ENCODE data around the gene SLK.
A peak's percentile ranks its signal among the peaks of the same experiment; 100 is the strongest.

Gene SLK

DNA sequence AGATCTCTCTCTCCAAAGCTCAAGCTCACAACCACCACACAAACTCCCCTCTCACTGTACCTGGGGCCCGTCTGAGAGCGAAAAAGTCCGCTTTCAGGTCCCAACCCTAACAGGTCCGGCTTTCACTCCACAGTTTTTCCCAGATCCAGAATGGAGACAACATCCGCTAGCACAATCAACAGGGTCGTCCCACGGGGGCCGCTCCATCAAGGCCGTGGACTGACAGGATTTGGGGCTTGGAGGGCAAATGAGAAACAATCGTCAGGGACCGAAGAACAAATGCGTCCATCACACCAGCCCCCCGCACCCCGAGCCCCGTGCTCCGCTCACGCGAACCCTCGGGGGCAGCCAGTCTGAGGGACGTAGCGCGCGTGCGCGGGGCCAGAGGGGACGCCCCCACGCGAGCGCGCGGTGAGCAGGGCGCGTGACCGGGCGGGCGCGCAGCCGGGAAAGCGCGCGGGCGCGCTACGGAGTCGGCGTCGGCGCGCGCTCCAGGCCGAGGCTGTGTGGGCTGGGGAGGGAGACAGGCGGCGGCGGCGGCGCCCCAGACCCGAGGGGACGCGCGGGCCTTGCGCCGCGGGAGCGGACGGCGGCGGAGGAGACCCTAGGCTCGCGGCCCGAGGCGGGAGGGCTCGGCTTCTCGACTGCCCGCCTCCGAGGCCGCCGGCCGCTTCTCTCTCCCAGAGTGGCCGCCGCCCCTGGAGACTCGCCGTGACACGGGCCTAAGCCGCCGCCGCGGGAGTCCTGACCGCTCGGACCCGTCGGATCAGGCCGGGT lies at the start of gene SLK:
SLK (plus strand) TSS at position 470 of the 777 bp plus-strand sequence. CDS start 606 bp downstream, outside the sequence.
- peak; percentile 67 to 70 for DNase-seq (ENCODE audit: low read depth in 2 of 2, low spot score in 1 of 2)

DNA sequence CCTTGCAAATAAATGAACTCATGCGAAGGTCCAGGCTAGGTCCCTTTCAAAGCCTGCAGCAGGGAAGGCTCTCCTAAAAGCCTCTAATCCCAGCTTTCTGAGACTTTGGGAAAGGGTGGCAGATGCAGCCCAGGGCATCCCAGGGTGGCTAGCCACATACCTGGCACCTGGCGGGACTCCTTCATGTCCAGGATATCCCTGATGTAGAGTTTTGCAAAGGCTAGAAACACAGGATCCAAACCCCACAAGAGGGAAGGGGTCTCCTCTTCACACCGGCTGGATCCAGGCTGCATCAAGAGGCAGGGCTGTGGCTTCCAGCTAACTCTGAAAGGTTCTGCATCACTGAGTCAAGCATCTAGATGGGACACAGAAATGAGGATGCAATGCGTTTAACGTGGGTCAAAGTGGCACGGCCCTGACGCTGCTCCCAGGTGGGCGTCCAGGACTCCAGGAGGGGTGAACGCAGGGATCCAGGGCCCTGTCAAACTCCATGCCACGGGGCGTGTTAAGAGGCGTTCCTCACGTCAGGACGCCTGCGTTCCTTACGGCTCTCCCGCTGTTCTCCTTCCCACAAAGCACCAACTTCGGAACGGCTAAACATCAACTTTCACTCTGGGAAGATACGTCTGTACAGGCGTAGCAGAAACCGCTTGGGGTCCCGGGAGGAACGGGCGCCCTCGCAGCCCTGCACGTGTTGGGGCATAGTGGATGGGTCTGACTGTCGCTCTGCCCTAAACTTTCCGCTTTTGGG lies 49.5 kb upstream of the SLK start:
- no peak for DNase-seq (ENCODE audit: low read depth in 2 of 2, low spot score in 1 of 2)

DNA sequence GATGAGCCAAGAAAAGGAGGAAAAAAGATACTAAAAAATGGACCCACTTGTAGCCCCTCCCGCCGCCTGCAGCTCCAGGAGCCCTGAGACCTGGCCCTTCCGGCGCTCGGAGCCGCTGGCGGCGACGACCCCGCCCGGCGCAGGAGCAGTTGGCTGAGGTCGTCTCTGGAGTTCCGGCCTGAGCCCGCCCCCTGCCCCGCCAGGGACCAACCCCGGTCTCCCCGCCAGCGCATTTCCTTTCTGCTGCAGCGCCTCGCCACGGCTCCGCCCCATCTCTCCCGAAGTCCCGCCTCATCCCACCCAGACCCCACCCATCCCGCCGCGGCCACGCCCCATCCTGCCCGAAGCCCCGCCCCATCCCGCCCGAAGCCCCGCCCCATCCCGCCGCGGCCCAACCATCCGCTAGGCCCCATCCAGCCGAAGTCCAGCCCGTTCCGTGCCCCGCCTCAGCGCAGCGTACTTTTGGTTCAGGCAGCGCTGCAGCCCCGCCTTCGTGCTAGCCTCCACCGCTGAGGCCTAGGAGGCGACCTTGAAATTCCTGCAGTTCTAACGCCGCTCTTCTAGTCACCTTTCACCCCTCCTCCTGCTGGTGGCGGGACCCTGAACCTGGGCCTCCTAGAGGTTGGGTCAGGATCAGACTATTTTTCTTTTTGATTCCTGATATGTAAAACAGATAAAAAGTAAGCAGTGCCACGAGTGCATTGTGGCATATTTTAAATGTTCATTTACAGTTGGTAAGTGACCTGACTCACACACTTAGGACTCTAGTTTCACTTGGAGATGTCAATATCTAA lies 48.7 kb upstream of the SLK start, which contains the start of gene STN1:
STN1 (minus strand) TSS at position 132 of the 794 bp plus-strand sequence. CDS start 590 bp downstream, outside the sequence.
- peak; percentile 82 to 93 for DNase-seq (ENCODE audit: low read depth in 2 of 2, low spot score in 1 of 2)

DNA sequence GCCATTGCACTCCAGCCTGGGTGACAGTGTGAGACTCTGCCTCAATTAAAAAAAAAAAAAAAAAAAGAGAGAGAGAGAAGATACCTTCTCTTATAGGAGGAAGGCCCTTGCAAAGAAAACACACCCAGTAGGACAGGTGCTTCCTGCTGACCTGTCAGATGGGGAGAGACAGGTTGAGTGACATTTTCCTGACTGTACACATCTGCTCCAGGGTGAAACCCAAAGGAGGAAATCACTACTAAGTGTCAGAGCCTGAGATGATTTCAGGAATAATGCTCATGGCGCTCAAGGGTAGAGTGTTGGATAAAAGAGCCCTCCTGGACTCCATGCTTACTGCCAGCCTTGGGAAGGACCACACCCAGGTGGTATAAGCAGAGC lies 47.3 kb upstream of the SLK start:
- DNase-seq (ENCODE audit: low read depth in 2 of 2, low spot score in 1 of 2): no peak

DNA sequence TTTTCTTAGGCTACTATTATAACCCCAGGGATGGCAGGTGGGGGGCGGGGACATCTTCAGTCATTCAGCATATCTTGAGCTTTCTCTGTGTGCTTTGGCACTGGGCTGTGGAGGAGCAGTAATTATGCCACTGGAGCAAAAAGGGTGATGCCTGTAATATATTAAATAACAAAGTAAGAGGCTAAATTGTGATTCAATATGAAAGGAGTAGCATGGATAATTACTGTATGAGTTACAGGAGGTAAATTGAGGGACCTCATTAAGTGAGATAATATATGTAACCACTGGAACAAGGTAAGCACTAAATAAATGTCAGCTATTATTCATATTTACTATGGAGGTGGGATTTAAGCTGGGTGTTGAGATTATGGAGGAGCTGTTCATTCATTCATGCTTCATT lies 45.7 kb upstream of the SLK start:
- no peak for DNase-seq (ENCODE audit: low read depth in 2 of 2, low spot score in 1 of 2)

DNA sequence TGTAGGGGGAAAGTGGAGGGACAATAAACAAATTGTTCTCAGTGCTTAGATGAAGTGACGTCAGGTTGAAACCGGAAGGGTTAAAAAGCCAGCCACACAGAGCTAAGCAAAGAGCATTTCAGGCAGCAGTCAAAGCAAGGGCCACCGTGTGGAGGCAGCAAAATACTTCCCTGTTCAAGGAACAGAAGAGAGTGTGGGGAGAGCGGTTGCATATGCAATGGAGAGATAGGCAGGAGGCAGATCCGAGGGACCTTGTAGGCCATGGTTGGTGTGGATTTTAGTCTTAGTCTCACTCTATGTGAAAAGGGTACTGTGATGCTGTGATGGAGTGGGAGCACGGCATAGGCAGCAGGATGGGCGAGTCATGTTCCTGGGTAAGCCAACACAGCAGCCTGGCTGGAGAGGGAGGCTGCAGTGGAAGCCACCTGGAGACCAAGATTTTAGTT lies 45.2 kb upstream of the SLK start:
- no peak for DNase-seq (ENCODE audit: low read depth in 2 of 2, low spot score in 1 of 2)

DNA sequence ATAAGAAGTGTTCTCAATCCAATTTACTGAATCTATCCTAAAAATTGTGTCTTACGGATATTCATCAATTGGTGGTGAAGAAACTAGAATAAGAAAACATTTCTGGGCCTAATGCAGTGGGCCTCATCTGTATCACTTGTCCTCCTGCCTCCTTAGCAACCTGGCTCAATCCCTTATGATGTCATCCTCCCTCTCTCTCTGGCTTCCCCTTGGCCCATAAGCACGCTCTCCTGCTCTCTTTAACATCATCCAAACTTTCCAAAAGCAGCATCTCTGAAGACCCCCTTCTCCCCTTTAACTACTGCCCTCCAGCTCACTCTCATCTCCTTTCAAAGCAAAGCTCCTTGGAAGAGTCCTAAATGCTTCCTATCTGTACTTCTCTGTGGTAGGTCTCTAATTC lies 44.3 kb upstream of the SLK start:
- no peak for DNase-seq (ENCODE audit: low read depth in 2 of 2, low spot score in 1 of 2)

DNA sequence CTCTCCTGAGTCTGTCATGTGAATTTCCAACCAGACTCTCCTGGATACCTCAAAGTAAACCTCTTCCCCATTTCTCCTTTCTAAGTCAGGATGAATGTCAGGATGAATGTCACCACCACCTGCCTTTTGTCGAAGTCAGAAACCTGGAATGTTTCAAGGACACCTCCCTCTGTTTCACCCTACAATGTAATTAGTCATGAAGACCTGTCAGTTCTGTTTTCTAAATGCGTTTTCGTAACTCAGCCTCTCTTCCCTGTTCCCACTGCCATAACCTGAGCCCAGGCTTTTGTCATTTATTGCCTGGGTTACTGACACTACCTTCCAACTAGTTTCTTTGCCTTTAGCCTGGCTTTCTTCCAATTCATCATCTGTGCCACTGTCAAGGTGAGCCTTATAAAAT lies 43.4 kb upstream of the SLK start:
- DNase-seq (ENCODE audit: low read depth in 2 of 2, low spot score in 1 of 2): no peak

DNA sequence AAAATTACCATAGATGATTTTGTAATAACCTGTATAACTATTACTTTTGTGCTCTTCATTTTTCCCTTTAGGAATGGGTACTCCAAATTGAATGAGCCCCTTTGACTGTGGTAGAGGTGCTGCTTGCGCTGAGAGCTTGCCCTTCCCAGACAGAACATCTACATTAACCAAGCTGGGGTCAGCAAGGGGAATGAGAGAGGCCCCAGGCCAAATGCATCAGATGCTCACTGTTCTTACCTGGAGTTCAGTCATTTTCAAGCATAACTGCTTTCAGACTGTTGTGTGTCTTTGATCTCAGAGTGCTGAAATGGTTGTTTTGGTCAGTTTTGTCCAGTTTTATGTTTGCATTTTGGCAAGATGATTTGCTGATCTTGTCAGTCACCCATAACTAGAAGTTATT lies 41.3 kb upstream of the SLK start:
- DNase-seq (ENCODE audit: low read depth in 2 of 2, low spot score in 1 of 2): no peak

DNA sequence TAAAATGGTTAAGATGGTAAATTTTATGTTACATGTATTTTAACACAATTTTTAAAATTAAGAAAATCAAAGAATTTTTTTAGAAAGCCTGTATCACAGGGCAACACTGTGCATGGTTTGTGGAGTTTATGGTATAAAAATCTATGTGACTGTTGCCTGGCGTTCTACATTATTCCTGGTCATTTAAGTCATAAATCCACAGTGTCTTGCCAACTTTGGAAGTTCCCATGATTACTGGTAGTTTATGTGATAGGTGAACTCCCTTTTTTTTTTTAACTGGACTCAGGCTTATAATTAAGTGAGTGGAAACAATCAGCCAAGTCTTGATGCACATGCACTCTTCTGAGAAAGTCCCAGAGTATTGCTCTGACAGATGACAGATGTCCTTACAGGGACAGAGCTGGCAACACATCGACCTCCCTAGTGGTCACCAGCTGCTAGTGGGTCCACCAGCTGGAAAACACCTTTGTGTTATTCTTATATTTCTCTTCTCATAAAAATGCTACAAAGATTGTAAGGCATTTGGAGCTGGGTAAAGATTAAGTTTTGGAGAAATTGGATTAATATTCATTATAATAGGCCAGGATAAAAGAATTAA lies 40.1 kb upstream of the SLK start:
- no peak for DNase-seq (ENCODE audit: low read depth in 2 of 2, low spot score in 1 of 2)

DNA sequence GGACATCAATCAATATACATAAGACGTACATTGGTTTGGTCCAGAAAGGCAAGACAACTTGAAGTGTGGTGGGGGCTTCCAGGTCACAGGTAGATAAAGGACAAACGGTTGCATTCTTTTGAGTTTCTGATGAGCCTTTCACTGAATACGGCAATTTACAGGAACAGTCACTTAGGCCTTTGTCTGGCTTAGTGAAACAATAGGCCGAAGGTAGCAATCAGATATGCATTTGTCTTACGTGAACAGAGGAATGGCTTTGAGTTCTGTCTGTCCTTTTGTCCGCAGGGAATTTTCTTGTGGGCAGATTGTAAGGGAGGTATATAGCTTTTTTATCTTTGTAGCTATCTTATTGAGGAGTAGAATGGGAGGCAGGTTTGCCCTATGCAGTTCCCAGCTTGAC lies 38.2 kb upstream of the SLK start:
- no peak for DNase-seq (ENCODE audit: low read depth in 2 of 2, low spot score in 1 of 2)

DNA sequence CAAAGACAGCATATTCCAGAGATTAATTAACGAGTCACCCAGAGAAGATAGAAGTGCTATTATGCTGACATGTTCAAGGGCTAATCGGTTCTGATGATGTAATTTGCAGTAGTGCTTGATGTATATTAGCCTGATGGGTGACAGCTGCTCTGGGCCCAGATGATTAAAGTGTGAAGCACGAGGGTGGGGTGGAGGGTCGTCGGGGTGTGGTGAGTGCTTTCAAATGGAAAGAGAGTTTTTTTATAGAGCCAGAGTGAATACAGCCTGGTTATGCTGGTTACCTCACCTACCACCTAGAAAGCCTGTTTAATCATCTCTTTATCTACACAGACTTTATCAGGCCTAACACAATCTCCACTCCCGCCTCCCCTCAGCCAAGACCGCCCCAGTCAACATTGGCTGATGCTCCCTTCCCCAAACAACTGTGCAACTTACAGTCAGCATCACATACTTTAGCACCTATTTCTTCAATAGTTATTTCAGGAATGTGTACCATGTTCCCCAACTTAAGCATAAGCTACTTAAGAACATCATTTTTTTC lies 37.5 kb upstream of the SLK start:
- no peak for DNase-seq (ENCODE audit: low read depth in 2 of 2, low spot score in 1 of 2)

DNA sequence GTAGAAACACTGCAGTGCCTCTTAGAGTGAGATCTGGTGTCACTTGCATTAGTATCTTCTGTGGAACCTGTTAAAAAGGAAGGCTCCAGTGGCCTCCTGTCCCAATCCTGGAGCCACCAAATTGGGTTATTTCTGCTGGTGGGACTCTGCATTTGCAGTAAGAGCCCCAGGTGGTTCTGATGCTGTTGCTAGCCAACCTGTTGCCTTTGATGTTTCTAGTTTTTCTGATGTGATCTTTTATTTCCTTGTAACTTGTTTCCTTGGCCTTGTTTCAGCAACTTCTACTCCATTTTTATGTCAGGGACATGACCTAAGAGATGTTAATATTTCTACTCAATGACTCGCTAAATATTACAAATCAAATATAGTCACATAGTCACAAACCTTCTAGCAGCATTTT lies 36.5 kb upstream of the SLK start:
- DNase-seq (ENCODE audit: low read depth in 2 of 2, low spot score in 1 of 2): no peak

DNA sequence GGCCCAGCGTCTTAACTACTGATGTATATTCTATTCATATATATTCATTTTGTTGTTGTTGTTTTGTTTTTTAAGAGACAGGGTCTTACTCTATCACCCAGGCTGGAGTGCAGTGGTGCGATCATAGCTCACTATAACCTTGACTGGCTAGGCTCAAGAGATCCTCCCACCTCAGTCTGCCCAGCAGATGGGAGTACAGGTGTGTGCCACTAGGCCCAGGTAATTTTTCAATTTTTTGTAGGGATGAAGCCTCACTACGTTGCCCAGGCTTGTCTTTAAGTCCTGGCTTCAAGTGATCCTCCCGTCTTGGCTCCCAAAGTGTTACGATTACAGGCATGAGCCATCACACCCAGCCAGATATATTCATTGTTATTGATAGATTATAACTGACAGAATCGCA lies 36.1 kb upstream of the SLK start:
- DNase-seq (ENCODE audit: low read depth in 2 of 2, low spot score in 1 of 2): no peak

DNA sequence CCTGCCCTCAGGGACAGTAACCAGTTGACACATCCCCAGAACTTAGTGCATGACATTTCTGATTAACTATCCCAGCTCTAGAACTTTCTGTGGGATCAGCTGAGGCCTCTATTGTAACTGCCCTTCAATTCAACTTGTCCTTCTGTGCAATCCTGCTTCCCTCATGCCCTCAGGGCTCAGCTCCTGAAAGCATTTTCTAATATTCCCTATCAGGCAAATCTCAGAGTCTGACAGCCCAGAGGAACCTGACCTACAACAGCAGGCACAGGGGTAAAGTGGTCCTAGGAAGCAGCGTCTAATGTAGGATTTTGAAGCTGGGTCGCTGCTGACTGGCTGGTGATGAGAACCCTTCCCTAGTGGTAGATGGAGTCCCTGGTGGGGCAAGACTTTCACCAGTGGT lies 35.3 kb upstream of the SLK start:
- DNase-seq (ENCODE audit: low read depth in 2 of 2, low spot score in 1 of 2): no peak

DNA sequence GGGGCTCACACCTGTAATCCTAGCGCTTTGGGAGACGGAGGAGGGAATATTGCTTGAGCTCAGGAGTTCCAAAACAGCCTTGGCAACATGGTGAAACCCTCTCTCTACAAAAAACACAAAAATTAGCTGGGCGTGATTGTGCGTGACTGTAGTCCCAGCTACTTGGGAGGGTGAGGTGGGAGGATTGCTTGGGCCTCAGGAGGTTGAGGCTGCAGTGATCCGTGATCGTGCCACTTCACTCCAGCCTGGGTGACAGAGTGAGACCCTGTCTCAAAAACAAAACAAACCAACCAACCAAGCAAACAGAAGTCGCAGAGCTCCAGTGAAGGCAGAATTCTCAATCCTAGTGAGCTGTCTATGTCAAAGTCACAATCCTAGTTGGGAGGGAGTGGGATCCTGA lies 34.7 kb upstream of the SLK start:
- no peak for DNase-seq (ENCODE audit: low read depth in 2 of 2, low spot score in 1 of 2)

DNA sequence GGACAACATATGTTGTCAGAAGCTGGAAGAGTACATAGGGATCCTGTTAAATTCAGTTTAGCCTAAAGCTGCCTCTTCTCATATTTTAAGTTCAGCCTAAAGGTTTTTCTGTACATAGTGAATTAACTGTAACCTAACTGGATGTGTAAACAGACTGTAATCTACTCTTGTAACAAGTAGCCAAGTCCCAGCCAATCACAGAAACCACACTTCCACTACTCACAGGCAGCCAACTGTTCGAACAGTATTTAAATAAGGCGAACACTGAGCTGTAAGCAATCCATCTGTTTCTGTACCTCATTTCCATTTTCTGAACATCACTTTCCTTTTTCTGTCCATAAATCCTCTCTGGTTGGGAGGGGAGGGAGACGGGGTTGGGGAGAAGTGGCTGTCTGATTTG lies 34.0 kb upstream of the SLK start:
- no peak for DNase-seq (ENCODE audit: low read depth in 2 of 2, low spot score in 1 of 2)

DNA sequence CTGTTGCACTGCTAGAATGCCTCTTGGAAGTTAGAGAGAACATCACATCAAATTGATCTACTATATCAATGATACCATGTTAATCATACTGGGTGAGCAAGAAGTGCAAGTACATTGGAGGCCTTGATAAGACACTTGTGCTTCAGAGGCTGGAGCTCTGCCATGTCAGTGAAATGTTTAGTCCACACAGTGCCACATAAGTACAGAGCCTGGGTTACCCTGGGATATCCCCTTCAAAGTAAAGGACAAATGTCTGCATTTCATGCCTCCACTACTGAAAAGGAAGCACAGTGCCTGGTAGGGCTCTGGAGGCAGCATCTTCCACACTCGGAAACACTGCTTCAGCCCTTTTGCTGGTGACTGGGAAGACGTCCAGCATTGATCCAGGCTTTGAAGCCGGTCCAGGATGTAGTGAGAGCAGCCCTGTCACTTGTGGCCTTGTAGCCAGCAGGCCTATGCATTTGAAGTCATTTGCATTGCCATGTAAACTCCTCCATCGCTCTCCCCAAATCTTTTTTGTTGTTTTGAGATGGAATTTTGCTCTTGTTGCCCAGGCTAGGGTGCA lies 33.3 kb upstream of the SLK start:
- no peak for DNase-seq (ENCODE audit: low read depth in 2 of 2, low spot score in 1 of 2)

DNA sequence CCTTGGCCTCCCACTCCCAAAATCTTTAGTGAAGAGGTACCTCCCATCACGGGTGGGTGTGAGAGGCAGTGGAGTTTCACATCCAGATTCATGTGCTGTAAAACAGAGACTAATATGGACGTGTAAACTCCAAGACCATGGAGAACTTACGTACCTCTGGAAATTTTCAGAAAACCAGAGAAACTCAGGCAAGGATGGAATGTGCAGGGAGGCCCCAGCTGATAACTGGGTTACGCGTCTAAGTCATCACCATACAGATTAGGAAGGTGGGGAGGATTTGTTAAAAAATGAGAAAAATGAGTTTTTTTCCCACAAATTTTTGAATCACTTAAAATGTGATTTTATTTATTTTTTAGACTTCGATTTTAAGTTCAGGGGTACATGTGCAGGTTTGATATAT lies 32.6 kb upstream of the SLK start:
- DNase-seq (ENCODE audit: low read depth in 2 of 2, low spot score in 1 of 2): no peak

DNA sequence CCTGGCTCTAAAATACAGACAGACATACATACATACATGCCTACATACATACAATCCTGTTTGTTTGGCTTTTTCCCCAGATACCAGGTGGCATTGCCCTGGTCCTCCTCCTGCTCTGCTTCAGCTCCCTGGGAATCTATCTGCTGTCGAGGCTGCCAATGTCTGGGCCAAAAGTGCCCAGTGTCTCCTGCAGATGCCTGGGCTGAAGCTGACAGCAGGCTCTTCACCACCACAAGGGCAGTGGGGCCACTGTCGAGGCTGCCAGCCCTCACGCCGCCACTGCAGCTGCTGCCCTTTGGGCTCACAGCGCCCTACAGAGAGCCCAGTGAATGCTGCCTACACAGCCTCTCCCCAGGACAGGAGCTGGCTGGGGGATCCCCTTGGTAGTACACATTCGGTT lies 30.9 kb upstream of the SLK start:
- no peak for DNase-seq (ENCODE audit: low read depth in 2 of 2, low spot score in 1 of 2)

DNA sequence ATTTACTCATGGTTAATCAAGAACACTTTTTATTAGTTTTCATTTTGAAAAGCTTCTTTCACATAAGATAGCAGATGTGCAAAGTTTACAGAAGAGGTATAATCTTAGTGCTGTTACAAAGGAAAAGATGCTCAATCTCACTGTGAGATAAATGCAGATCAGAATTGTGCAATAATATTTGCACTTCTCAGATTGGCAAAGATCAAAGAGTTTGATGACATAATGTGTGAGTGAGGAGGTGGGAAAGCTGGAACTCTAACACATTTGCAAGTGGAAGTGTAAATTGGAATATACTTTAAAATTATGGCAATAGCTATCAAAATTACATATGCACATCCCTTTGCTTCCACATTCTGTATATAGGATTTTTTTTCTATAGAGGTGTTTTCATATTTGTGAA lies 27.4 kb upstream of the SLK start:
- no peak for DNase-seq (ENCODE audit: low read depth in 2 of 2, low spot score in 1 of 2)

Data from stimulated activated CD8-positive, alpha-beta memory T cell treated with anti-CD3 and anti-CD28 coated beads, Interleukin-4, amount 100 ng/mL, for 1 hour (primary cell).